ENCODE measurements around the gene COA8. TPM values are rescaled to one million over a fixed set of nuclear protein-coding genes. Genes with fewer than 3 reads are reported as not detected.

The COA8 gene
- total and polyA plus RNA-seq, 9 of the 15 experiments (the other 6 are each of a cell fraction or from before 2014, with no cell fraction given), result 5.0 to 35.3 (median 25.7) TPM

DNA sequence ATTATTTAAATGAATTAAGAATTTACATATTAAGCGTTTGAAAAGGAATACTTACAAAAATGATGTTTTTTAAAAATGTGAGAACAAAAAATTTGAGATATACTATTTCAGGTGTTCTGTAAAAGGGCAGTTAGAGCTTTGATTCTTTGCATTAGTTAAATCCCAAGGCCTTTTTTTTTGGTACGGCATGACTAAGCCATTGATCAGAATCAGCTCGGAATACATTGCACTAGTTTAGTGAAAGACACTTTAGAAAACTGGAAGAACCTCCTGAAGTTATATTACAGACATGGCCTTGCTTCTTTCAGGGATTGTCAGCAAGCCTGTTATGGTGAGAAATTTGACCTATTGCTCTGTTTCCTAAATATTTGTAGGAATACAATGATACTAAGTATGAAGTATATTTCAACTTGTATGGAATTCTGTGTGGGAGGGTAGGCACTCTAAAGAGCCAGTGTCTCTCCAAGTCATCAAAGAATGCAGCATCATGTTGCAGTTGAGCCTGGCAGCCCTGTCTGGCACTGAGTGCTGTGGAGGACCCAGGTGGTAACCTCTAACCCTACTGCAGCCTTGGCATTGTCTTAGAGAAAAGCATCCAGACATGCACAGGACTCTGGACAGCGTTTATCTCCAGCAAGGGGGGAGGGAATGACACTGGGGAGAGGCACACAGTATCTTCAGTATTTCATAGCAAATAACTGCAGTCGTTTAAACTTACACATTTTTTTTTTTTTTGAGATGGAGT lies 67.8 kb downstream of the COA8 start:
- FAIRE-seq (no peak), DNase-seq (ENCODE audit: extremely low read depth in 1 of 4, low spot score in 3 of 4) (no peak), ATAC-seq (no peak)
- ChIA-PET CTCF (ENCODE audit: low intra/inter-chr PET ratio) (no interaction called here), POLR2A (interaction anchor here (0.6 to 1.0 kb wide), 3 partner anchors 9 to 297 kb away, joined by 3 to 4 read pairs (median 3); no protein-coding TSS in a partner anchor)
- H3K27me3 ChIP-seq (ENCODE audit: control insufficient read depth in 2 of 2, insufficient read depth in 2 of 2, low read length in 2 of 2), result no peaks in the 10 kb centered on the region
- in situ Hi-C loops (cut with MboI) (no loop called here), intact Hi-C loops (cut with micrococcal nuclease) (no loop called here)
- H3K27ac ChIP-seq (ENCODE audit: extremely low read depth, low read depth, low read length), result peak overlapping the region; percentile 96; the same call in 1 of the 3 replicates
- H3K4me3 ChIP-seq, result peak overlapping the region; percentile 85
- H4K20me1 ChIP-seq (replicated peaks; ENCODE audit: control insufficient read depth, insufficient read depth, low read length), result peaks cover 11% of the 10 kb centered on the region
- H3K4me2 ChIP-seq (ENCODE audit: insufficient read depth, low read length), result peak overlapping the region; percentile 57
- peak overlapping the region in 1 of 2 experiments; percentile 91; a peak in 2 of 4 replicates for H3K9ac ChIP-seq (ENCODE audit: insufficient read depth in 1 of 2, low read depth in 2 of 2, low read length in 2 of 2)
- TF ChIP-seq, protein P1, sequence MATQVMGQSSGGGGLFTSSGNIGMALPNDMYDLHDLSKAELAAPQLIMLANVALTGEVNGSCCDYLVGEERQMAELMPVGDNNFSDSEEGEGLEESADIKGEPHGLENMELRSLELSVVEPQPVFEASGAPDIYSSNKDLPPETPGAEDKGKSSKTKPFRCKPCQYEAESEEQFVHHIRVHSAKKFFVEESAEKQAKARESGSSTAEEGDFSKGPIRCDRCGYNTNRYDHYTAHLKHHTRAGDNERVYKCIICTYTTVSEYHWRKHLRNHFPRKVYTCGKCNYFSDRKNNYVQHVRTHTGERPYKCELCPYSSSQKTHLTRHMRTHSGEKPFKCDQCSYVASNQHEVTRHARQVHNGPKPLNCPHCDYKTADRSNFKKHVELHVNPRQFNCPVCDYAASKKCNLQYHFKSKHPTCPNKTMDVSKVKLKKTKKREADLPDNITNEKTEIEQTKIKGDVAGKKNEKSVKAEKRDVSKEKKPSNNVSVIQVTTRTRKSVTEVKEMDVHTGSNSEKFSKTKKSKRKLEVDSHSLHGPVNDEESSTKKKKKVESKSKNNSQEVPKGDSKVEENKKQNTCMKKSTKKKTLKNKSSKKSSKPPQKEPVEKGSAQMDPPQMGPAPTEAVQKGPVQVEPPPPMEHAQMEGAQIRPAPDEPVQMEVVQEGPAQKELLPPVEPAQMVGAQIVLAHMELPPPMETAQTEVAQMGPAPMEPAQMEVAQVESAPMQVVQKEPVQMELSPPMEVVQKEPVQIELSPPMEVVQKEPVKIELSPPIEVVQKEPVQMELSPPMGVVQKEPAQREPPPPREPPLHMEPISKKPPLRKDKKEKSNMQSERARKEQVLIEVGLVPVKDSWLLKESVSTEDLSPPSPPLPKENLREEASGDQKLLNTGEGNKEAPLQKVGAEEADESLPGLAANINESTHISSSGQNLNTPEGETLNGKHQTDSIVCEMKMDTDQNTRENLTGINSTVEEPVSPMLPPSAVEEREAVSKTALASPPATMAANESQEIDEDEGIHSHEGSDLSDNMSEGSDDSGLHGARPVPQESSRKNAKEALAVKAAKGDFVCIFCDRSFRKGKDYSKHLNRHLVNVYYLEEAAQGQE (IDR thresholded peaks at IDR 0.05; ENCODE audit: borderline replicate concordance), result peak; percentile 14; the same call in 1 of the 2 replicates
- TF ChIP-seq, protein P1 (CRISPR knock-in tag; IDR thresholded peaks at IDR 0.05; ENCODE audit: low read depth), result no peak
- TF ChIP-seq NEUROD1 (IDR thresholded peaks at IDR 0.05; ENCODE audit: borderline replicate concordance, low read depth, low read length, partially characterized antibody) (no peak), ZNF384 (IDR thresholded peaks at IDR 0.05; ENCODE audit: low read depth, low read length) (peak; percentile 67), NCOA6 (IDR thresholded peaks at IDR 0.05) (no peak), NFE2 (IDR thresholded peaks at IDR 0.05; ENCODE audit: low read depth) (peak; percentile 41; the same call in 1 of the 2 replicates), FOSL1 (tag; conservative IDR thresholded peaks at IDR 0.05) (0 out of 2 replicates have a peak, but pooled peaks have one; percentile 22)
- peaks cover 14% of the 10 kb centered on the region; the same call in 2 of the 3 replicates for H3K36me3 ChIP-seq (ENCODE audit: control insufficient read depth, insufficient read depth, low read length)
- no peaks in the 10 kb centered on the region for H3K9me1 ChIP-seq (ENCODE audit: control insufficient read depth, insufficient read depth, low read length)
- no peak overlapping the region for H2AFZ ChIP-seq (ENCODE audit: low read depth, low read length)
- TSS peak; percentile 57 for BruUV-seq (replicated peaks)
- H3K4me1 ChIP-seq (replicated peaks in 1 of 2; ENCODE audit: control insufficient read depth in 2 of 2, insufficient read depth in 2 of 2, low read length in 2 of 2), result peaks cover 10 to 21% of the 10 kb centered on the region in 2 experiments; a peak in 4 of 5 replicates
- H3K9me3 ChIP-seq (replicated peaks; ENCODE audit: control insufficient read depth, insufficient read depth, low read depth, low read length), result no peaks in the 10 kb centered on the region
- WGBS (ENCODE audit: insufficient coverage, low coverage, missing lambda C conversion rate), result 9% methylated on average over 5 of the region's 5 CpGs
- peaks cover 62% of the 10 kb centered on the region for H3K79me2 ChIP-seq (ENCODE audit: control insufficient read depth, insufficient read depth, low read length)
